Measurements from ENCODE around the gene ZBTB7C. TPM values are rescaled to one million over a fixed set of nuclear protein-coding genes. Genes with fewer than 3 reads are reported as not detected.

Gene ZBTB7C
- total RNA-seq, 1 experiment from 2014 or later, result not detected

- Mint-ChIP-seq H3K4me3 (ENCODE audit: low read depth, unreplicated experiment) (no peak overlapping the region), H3K27me3 (ENCODE audit: unreplicated experiment) (peaks cover 32% of the 10 kb centered on the region), H3K36me3 (ENCODE audit: insufficient read depth, unreplicated experiment) (no peaks in the 10 kb centered on the region), H3K27ac (ENCODE audit: unreplicated experiment) (no peak overlapping the region), H3K9me3 (ENCODE audit: low read depth, unreplicated experiment) (no peaks in the 10 kb centered on the region), H3K4me1 (ENCODE audit: low read depth, unreplicated experiment) (no peaks in the 10 kb centered on the region)
- intact Hi-C loops (cut with micrococcal nuclease; ENCODE audit: unreplicated experiment), result loop anchor here (2.0 to 5.0 kb wide), 3 partner anchors 196 to 436 kb away; no protein-coding TSS in a partner anchor
- BruUV-seq (replicated peaks), result no TSS peak
- TF ChIP-seq, protein P1, sequence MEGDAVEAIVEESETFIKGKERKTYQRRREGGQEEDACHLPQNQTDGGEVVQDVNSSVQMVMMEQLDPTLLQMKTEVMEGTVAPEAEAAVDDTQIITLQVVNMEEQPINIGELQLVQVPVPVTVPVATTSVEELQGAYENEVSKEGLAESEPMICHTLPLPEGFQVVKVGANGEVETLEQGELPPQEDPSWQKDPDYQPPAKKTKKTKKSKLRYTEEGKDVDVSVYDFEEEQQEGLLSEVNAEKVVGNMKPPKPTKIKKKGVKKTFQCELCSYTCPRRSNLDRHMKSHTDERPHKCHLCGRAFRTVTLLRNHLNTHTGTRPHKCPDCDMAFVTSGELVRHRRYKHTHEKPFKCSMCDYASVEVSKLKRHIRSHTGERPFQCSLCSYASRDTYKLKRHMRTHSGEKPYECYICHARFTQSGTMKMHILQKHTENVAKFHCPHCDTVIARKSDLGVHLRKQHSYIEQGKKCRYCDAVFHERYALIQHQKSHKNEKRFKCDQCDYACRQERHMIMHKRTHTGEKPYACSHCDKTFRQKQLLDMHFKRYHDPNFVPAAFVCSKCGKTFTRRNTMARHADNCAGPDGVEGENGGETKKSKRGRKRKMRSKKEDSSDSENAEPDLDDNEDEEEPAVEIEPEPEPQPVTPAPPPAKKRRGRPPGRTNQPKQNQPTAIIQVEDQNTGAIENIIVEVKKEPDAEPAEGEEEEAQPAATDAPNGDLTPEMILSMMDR (IDR thresholded peaks at IDR 0.05; ENCODE audit: unreplicated experiment), result no peak
- CTCF ChIA-PET, result interaction anchor here (0.7 to 1.2 kb wide), 2 partner anchors 20 to 305 kb away, joined by 3 to 5 read pairs; no protein-coding TSS in a partner anchor
- no peak for DNase-seq
Measured at GRCh38 chr18:48031641-48032040, 377.5 kb downstream of the ZBTB7C start.

DNA sequence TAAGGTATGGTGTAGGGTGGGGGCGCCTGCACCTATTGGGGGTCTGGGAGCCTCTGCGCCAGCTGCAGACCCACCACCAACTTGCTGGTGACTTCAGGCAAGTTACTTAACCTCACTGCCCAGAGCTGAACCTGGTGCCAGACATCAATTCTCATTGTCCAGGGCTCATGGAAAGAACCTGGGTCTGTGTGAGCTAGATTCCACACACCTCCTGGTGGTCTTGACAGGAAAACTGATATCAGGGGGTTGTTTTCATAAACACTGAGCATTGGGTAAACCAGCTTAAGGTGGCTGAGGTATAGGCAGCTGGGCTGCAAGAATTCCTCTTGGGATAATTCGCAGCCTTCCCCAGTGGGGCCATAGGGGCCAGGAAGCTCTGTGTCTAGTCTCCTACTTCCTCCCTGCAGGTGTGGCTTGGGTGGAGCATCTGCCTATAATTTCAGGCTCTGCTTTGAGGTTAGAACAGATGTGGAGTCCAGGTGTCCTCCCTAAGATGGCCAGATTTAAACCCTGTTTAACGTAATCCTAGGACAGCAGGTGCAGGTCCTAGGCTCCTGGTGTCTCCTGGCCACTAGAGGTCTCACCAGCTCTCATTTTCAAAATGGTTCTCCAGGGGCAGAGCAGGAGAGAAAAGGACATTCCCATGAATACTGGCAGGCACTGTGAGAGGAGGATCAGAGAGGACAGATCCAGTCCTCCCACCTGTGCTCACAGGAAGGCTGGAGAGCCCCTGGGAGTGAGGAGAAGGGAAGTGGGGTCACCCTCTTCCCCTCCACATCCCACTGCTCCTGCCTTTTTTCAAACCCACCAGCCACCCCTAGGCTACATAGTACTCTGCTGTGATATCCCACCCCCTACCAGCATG, 378.3 kb downstream of the ZBTB7C start:
- DNase-seq, result peak; percentile 66
- H3K4me1 Mint-ChIP-seq (ENCODE audit: low read depth, unreplicated experiment), result no peaks in the 10 kb centered on the region
- peaks cover 24% of the 10 kb centered on the region for H3K27me3 Mint-ChIP-seq (ENCODE audit: unreplicated experiment)
- no TSS peak for BruUV-seq (replicated peaks)
- H3K27ac Mint-ChIP-seq (ENCODE audit: unreplicated experiment), result no peak overlapping the region
- H3K36me3 Mint-ChIP-seq (ENCODE audit: insufficient read depth, unreplicated experiment), result no peaks in the 10 kb centered on the region
- no peaks in the 10 kb centered on the region for H3K9me3 Mint-ChIP-seq (ENCODE audit: low read depth, unreplicated experiment)
- CTCF ChIA-PET, result interaction anchor here (0.8 to 1.4 kb wide), 3 partner anchors 19 to 414 kb away, joined by 3 to 8 read pairs (median 5); no protein-coding TSS in a partner anchor
- intact Hi-C loops (cut with micrococcal nuclease; ENCODE audit: unreplicated experiment), result loop anchor here (2.0 to 5.0 kb wide), 3 partner anchors 196 to 436 kb away; no protein-coding TSS in a partner anchor
- H3K4me3 Mint-ChIP-seq (ENCODE audit: low read depth, unreplicated experiment), result no peak overlapping the region
- TF ChIP-seq, protein P1 (IDR thresholded peaks at IDR 0.05; ENCODE audit: unreplicated experiment), result peak; percentile 65

DNA sequence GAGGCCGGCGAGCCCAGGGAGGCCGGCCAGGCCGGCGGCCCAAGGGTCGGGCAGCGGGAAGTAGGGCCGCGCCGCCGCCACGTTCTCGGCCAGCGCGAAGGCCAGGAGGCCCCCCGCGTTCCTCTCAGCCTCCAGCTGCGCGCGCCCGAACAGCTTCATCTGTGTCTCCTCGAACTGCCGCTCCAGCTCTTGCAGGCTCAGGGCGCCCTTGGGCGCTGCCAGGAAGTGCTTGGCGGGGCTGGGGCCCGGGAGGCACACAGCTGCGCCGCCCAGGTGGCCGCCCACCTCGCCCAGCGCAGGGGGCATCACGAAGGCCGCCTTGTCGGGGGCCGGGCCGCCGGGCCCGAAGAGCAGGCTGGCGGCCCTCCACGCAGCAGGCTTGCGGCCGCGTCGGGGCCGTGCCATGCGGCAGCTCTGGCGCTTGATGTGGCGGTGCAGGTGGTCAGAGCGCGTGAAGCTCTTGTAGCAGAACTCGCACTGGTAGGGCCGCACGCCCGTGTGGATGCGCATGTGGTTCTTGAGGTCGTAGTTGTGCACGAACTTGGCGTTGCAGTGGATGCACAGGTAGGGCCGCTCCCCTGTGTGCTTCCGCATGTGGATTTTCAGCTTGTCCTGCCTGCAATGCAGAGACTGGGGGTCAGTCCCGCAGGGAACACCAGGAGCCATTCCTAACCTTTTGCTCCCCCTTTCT, 379.7 kb downstream of the ZBTB7C start:
- CTCF ChIA-PET, result interaction anchor here (0.5 to 1.6 kb wide), 3 partner anchors 176 to 432 kb away, joined by 3 to 6 read pairs (median 4); no protein-coding TSS in a partner anchor
- no peaks in the 10 kb centered on the region for H3K4me1 Mint-ChIP-seq (ENCODE audit: low read depth, unreplicated experiment)
- DNase-seq, result no peak
- H3K27ac Mint-ChIP-seq (ENCODE audit: unreplicated experiment), result no peak overlapping the region
- TF ChIP-seq, protein P1 (IDR thresholded peaks at IDR 0.05; ENCODE audit: unreplicated experiment), result no peak
- H3K9me3 Mint-ChIP-seq (ENCODE audit: low read depth, unreplicated experiment), result no peaks in the 10 kb centered on the region
- intact Hi-C loops (cut with micrococcal nuclease; ENCODE audit: unreplicated experiment), result no loop called here
- BruUV-seq (replicated peaks), result no TSS peak
- peaks cover 10% of the 10 kb centered on the region for H3K27me3 Mint-ChIP-seq (ENCODE audit: unreplicated experiment)
- H3K36me3 Mint-ChIP-seq (ENCODE audit: insufficient read depth, unreplicated experiment), result no peaks in the 10 kb centered on the region
- no peak overlapping the region for H3K4me3 Mint-ChIP-seq (ENCODE audit: low read depth, unreplicated experiment)

DNA sequence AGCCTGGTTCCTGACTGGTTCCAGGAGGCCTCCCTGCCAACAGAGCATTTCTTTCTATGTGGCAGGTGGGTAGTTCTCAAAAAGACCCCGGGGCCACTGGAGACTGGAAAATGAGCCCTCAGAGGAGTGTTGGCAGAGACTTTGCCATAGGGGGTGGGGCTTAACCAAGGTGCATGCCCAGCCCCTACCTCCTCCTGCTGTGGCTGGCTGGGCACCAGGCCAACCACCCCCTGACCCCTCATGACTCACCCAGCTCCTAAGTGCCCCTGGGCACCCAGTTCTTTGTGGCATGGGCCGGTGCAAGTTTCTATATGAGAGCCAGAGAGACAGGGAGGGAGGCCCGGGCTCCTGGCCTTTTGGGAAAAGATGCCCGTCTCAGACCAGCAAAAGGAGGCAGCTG, 380.5 kb downstream of the ZBTB7C start:
- H3K27me3 Mint-ChIP-seq (ENCODE audit: unreplicated experiment), result peaks cover 3% of the 10 kb centered on the region
- H3K4me3 Mint-ChIP-seq (ENCODE audit: low read depth, unreplicated experiment), result no peak overlapping the region

More for the DNA sequence above, 380.5 kb downstream of the ZBTB7C start:
- BruUV-seq (replicated peaks), result no TSS peak
- DNase-seq, result peak; percentile 69
- Mint-ChIP-seq H3K27ac (ENCODE audit: unreplicated experiment) (no peak overlapping the region), H3K9me3 (ENCODE audit: low read depth, unreplicated experiment) (no peaks in the 10 kb centered on the region), H3K36me3 (ENCODE audit: insufficient read depth, unreplicated experiment) (no peaks in the 10 kb centered on the region), H3K4me1 (ENCODE audit: low read depth, unreplicated experiment) (no peaks in the 10 kb centered on the region)
- TF ChIP-seq, protein P1 (IDR thresholded peaks at IDR 0.05; ENCODE audit: unreplicated experiment), result no peak
- intact Hi-C loops (cut with micrococcal nuclease; ENCODE audit: unreplicated experiment), result no loop called here
- CTCF ChIA-PET, result interaction anchor here (1.6 kb wide), 1 partner anchor 432 kb away, joined by 4 read pairs; no protein-coding TSS in a partner anchor

All from Calu3 (cell line).